ENCODE measurements around the gene MPC2.

DNA sequence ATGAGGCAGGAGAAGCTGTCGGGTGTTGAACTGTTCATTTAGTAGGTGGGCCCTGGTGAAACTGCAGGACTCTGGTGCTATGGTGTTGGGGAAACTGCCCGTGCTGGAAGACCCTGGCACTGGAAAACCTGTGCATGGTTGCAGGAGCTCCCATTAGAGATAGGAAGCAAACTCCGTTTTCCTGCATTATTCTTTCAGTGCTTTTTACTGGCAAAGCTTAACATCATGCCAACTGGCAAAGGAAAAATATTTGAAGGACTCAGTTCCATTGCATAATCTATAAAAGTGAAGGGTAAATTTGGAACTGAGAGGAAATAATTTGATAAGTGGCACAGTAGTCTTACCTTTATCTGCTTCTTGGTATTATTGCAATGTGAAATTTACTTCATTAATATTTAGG, 31.7 kb upstream of the MPC2 start:
- no peak for TF ChIP-seq POLR2A (IDR thresholded peaks at IDR 0.05; ENCODE audit: low read depth, low read length)
- no peak for TF ChIP-seq TAF1 (IDR thresholded peaks at IDR 0.05; ENCODE audit: borderline replicate concordance, low read depth, low read length)

Measured in GM12892 (cell line).